ENCODE data around the gene WHRN. TPM values are rescaled to one million over a fixed set of nuclear protein-coding genes. Genes with fewer than 3 reads are reported as not detected.

Gene WHRN
- total and polyA plus RNA-seq, 2 of the 13 experiments (the other 11 are each of a cell fraction or from before 2014, with no cell fraction given), result 2.3 to 5.3 TPM

- TF ChIP-seq, protein P1, sequence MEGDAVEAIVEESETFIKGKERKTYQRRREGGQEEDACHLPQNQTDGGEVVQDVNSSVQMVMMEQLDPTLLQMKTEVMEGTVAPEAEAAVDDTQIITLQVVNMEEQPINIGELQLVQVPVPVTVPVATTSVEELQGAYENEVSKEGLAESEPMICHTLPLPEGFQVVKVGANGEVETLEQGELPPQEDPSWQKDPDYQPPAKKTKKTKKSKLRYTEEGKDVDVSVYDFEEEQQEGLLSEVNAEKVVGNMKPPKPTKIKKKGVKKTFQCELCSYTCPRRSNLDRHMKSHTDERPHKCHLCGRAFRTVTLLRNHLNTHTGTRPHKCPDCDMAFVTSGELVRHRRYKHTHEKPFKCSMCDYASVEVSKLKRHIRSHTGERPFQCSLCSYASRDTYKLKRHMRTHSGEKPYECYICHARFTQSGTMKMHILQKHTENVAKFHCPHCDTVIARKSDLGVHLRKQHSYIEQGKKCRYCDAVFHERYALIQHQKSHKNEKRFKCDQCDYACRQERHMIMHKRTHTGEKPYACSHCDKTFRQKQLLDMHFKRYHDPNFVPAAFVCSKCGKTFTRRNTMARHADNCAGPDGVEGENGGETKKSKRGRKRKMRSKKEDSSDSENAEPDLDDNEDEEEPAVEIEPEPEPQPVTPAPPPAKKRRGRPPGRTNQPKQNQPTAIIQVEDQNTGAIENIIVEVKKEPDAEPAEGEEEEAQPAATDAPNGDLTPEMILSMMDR (CRISPR knock-in tag; IDR thresholded peaks at IDR 0.05), result no peak
- TF ChIP-seq EP300 (IDR thresholded peaks at IDR 0.05; ENCODE audit: low read depth in 2 of 2, low read length in 2 of 2) (no peak), EP300 (CRISPR knock-in tag; IDR thresholded peaks at IDR 0.05; ENCODE audit: borderline replicate concordance) (no peak)
These were observed 17.6 kb upstream of the WHRN start (continued) for GRCh38 chr9:114522847-114523246.

DNA sequence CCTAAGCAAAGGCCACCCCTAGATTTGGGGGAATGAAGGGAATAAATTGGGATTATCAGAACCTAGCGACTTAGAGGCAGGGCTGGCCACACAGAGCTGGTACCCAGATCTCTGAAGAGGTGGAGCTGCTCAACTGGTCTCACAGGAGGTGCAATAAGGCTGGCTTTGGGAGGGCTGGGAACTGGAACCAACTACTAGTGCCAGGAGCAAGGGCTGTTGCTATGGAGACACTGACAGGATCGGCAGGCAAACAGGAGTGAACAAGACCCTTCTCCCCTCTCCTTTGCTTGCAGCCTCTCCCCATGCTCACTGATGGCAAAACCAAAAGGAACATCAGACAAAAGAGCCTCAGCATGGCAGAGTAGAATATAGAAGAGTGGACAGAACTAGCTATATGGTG is 17.0 kb upstream of the WHRN start:
- H3K9me3 ChIP-seq (ENCODE audit: low read length), result no peaks in the 10 kb centered on the region
- H3K9ac ChIP-seq (ENCODE audit: insufficient read depth, low read depth, low read length), result no peak overlapping the region
- H3K4me1 ChIP-seq (ENCODE audit: insufficient read depth, low read length), result no peaks in the 10 kb centered on the region
- no peak for ATAC-seq
- no peak for DNase-seq (ENCODE audit: low spot score)
- H2AFZ ChIP-seq (ENCODE audit: low read length), result no peak overlapping the region
- H3K4me2 ChIP-seq (ENCODE audit: low read depth, low read length), result no peak overlapping the region
- 6% methylated on average over 1 of the region's 2 CpGs for WGBS (ENCODE audit: low lambda C conversion rate)
- ChIA-PET POLR2A (no interaction called here), CTCF (ENCODE audit: low intra/inter-chr PET ratio, low total read pairs) (no interaction called here)
- no peaks in the 10 kb centered on the region for H3K79me2 ChIP-seq (ENCODE audit: insufficient read depth, low read length)
- no peak for FAIRE-seq
- intact Hi-C loops (cut with micrococcal nuclease; ENCODE audit: unreplicated experiment), result no loop called here
- TF ChIP-seq, protein P2, sequence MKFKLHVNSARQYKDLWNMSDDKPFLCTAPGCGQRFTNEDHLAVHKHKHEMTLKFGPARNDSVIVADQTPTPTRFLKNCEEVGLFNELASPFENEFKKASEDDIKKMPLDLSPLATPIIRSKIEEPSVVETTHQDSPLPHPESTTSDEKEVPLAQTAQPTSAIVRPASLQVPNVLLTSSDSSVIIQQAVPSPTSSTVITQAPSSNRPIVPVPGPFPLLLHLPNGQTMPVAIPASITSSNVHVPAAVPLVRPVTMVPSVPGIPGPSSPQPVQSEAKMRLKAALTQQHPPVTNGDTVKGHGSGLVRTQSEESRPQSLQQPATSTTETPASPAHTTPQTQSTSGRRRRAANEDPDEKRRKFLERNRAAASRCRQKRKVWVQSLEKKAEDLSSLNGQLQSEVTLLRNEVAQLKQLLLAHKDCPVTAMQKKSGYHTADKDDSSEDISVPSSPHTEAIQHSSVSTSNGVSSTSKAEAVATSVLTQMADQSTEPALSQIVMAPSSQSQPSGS (CRISPR knock-in tag; IDR thresholded peaks at IDR 0.05), result no peak
- TF ChIP-seq ZNF225 (CRISPR knock-in tag; IDR thresholded peaks at IDR 0.05) (no peak), FOXA3 (CRISPR knock-in tag; IDR thresholded peaks at IDR 0.05) (no peak), ZFP91 (CRISPR knock-in tag; IDR thresholded peaks at IDR 0.05; ENCODE audit: borderline replicate concordance) (no peak), MLLT10 (CRISPR knock-in tag; IDR thresholded peaks at IDR 0.05) (no peak), PAX8 (CRISPR knock-in tag; IDR thresholded peaks at IDR 0.05; ENCODE audit: borderline replicate concordance) (no peak), ZNF383 (CRISPR knock-in tag; IDR thresholded peaks at IDR 0.05; ENCODE audit: borderline replicate concordance) (no peak), SMAD1 (CRISPR knock-in tag; IDR thresholded peaks at IDR 0.05; ENCODE audit: borderline replicate concordance, low read depth) (no peak), JUNB (CRISPR knock-in tag; IDR thresholded peaks at IDR 0.05; ENCODE audit: borderline replicate concordance) (no peak), ZNF460 (CRISPR knock-in tag; IDR thresholded peaks at IDR 0.05; ENCODE audit: borderline replicate concordance) (no peak), ZNF709 (CRISPR knock-in tag; IDR thresholded peaks at IDR 0.05) (no peak)
- H3K36me3 ChIP-seq (replicated peaks in 1 of 2; ENCODE audit: control insufficient read depth in 1 of 2, insufficient read depth in 2 of 2, low read length in 2 of 2), result no peaks in the 10 kb centered on the region
- no peak overlapping the region for H3K27ac ChIP-seq (ENCODE audit: extremely low read length, insufficient read depth, low read length)
- no peak overlapping the region for H3K4me3 ChIP-seq (replicated peaks in 1 of 3; ENCODE audit: insufficient read depth in 1 of 3, low read depth in 2 of 3, low read length in 3 of 3)
- peaks cover 0 to 21% of the 10 kb centered on the region in 2 experiments; a peak in 2 of 5 replicates for H3K27me3 ChIP-seq (ENCODE audit: control insufficient read depth in 1 of 2, insufficient read depth in 2 of 2, low read length in 2 of 2)
- no TSS peak for BruUV-seq (replicated peaks)
- in situ Hi-C loops (cut with HindIII; ENCODE audit: extremely low pct_ligation_motif_present, low pct_unique_long_range_greater_than_20kb), result no loop called here
- H4K20me1 ChIP-seq (ENCODE audit: insufficient read depth, low read length), result no peaks in the 10 kb centered on the region

Data from HepG2 (cell line).